Measurements from ENCODE around the gene CYP24A1. TPM values are rescaled to one million over a fixed set of nuclear protein-coding genes. Genes with fewer than 3 reads are reported as not detected.
A peak's percentile ranks its signal among the peaks of the same experiment; 100 is the strongest.

Gene CYP24A1
- total RNA-seq, 6 experiments from 2014 or later: not detected

DNA sequence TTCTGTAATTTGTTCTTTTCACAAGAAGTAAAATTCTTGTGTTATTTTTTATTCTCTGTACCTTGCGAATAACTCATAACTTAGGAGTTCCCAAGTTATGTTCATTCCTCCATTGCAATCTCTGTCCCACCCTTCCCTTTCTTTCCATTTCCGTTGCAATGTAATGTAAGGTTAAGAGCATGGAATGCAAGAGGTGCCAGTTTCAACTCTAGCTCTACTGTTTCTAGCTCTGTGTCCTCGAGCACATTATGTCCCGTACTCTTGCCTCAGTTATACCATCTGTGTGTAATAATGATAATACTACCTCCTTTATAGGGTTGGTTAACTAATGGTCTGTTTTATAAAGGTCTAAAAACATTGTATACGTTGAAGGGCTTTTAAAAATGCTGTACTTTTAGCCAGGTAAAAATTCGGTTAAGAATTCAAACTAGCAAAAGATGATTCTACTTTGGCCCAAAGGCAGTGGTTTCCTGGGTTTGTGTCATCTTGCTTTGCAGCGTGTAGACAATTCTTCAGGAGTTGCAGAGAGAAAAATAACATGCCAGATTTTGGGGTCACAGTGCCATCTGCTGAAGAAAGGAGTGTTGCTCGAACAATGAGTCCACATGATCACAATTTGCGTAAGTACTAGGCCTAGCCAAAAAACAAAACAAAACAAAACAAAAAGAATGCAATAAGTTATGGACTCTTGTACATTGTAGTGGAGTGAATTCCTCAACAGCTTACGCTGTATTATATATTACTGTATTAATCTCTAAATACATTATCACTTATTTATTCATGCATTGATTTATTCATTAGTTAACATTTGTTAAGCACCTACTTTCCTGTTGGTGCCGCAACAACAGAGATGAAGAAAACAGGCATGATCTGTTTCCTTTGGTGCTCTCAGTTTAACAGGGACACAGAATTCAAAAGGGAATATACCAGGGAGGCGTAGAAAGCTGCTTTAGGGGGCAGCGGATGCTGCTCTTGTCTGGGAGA lies 24.1 kb upstream of the CYP24A1 start:
- Histone ChIP-seq H3K4me3 (no peak overlapping the region), H3K27me3 (no peaks in the 10 kb centered on the region), H3K9me3 (no peaks in the 10 kb centered on the region), H3K4me1 (no peaks in the 10 kb centered on the region), H3K36me3 (no peaks in the 10 kb centered on the region), H3K27ac (no peak overlapping the region)
- intact Hi-C loops (cut with DNase I): loop anchor here in 1 of 2 donors (2.0 kb wide), 1 partner anchor 99 kb away; no protein-coding TSS in a partner anchor
- 55% methylated on average over 13 of the region's 13 CpGs for WGBS (ENCODE audit: insufficient coverage, low coverage, low lambda C conversion rate, missing lambda C conversion rate)
- TF ChIP-seq, protein P1, sequence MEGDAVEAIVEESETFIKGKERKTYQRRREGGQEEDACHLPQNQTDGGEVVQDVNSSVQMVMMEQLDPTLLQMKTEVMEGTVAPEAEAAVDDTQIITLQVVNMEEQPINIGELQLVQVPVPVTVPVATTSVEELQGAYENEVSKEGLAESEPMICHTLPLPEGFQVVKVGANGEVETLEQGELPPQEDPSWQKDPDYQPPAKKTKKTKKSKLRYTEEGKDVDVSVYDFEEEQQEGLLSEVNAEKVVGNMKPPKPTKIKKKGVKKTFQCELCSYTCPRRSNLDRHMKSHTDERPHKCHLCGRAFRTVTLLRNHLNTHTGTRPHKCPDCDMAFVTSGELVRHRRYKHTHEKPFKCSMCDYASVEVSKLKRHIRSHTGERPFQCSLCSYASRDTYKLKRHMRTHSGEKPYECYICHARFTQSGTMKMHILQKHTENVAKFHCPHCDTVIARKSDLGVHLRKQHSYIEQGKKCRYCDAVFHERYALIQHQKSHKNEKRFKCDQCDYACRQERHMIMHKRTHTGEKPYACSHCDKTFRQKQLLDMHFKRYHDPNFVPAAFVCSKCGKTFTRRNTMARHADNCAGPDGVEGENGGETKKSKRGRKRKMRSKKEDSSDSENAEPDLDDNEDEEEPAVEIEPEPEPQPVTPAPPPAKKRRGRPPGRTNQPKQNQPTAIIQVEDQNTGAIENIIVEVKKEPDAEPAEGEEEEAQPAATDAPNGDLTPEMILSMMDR (IDR thresholded peaks at IDR 0.05): peak; percentile 37 to 57 (median 52)
- TF ChIP-seq POLR2A (IDR thresholded peaks at IDR 0.05): no peak
- ATAC-seq: peak; percentile 84 to 93 (median 86)
- DNase-seq: peak in 1 of 3 donors; percentile 53

DNA sequence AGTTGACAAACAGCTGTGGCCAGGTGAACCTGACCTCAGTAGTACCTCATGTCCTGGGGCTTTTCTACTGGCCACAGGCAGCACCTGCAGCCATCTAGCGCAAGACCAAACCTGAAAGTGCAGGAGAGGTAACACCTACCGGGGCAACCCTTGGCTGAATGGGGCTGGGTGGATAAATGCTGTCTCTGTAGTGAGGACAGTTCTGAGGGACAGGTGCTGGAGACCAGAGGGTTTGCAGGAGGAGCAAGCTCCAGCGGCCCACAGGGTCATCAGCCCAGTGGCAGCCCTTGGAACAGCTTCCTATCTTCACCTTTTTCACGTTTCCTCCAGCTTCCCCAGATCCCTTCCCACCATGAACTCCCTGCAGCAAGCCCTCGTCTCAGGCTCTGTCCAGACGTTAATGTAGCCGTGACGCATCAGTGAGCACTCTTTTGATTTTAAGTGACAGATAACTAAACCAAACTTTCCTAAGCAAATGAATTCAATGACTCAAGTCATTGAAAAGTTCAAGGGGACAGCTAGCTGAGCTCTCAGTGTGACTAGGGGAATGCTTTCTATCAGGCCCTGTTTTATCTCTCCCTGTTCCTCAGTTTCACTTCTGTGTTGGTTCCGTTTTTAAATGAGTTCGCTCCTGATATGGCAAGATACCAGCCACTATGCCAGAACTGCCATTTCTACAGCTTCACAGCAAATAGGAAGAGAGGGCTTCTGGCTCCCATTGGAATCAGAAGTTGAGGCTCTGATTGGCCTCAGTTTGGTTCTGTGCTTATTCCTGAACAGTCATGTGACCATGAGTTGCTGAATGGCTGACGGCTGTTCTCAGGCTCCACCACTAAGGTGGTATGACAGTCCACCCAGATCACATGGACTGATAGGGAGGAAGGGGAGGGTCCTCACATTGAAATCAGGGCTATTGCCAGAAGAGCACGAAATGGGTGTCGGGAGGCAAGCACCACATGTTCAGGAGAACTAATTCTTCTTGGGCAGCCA lies 22.0 kb upstream of the CYP24A1 start:
- H3K4me3 ChIP-seq: no peak overlapping the region
- no peaks in the 10 kb centered on the region for H3K9me3 ChIP-seq
- no peak for DNase-seq
- no peak overlapping the region for H3K27ac ChIP-seq
- no peak for ATAC-seq
- no peaks in the 10 kb centered on the region for H3K27me3 ChIP-seq
- intact Hi-C loops (cut with DNase I): no loop called here
- TF ChIP-seq POLR2A (IDR thresholded peaks at IDR 0.05): no peak
- TF ChIP-seq, protein P1 (IDR thresholded peaks at IDR 0.05): no peak
- WGBS (ENCODE audit: insufficient coverage, low coverage, low lambda C conversion rate, missing lambda C conversion rate): 78% methylated on average over 5 of the region's 13 CpGs
- H3K4me1 ChIP-seq: no peaks in the 10 kb centered on the region
- no peaks in the 10 kb centered on the region for H3K36me3 ChIP-seq

DNA sequence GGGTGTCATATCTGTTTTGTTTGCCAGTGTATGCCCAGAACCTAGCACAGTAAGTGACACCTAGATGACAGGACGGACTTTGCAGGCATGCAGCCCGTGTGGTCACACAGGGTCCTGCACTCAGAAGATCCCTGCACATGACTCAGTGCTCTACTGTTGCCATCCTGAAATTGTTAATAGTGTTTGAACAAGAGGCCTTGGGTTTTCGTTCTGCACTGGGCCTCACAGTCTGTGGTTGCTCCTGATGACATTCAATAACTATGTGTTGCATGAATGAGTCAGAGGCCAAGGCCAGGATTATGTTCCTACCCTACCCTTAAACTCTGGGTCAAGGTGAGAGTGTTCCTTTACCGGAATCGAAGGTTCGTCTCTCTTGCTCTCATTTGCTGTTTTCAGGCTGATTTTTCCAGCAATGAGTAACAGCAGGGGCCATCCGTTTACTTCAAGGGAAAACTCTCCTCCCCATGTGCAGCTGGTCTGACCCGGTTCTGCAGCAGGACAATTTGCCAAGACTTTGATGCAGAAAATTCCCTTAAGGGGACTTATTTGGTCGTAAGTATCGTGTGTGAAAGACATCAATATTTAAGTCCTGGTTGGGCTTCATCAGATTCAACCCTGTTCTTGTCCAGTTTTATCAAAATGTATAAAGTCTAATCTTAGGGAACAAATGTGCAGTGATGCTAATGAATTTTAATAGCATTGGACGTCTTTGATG lies 21.1 kb upstream of the CYP24A1 start:
- H3K4me1 ChIP-seq: no peaks in the 10 kb centered on the region
- H3K9me3 ChIP-seq: no peaks in the 10 kb centered on the region
- WGBS (ENCODE audit: insufficient coverage, low coverage, low lambda C conversion rate, missing lambda C conversion rate): 84% methylated on average over 10 of the region's 11 CpGs
- H3K36me3 ChIP-seq: no peaks in the 10 kb centered on the region
- H3K27me3 ChIP-seq: no peaks in the 10 kb centered on the region
- intact Hi-C loops (cut with DNase I): no loop called here
- no peak overlapping the region for H3K27ac ChIP-seq
- TF ChIP-seq POLR2A (IDR thresholded peaks at IDR 0.05): no peak
- TF ChIP-seq, protein P1 (IDR thresholded peaks at IDR 0.05): no peak
- H3K4me3 ChIP-seq: no peak overlapping the region
- DNase-seq: no peak
- no peak for ATAC-seq

DNA sequence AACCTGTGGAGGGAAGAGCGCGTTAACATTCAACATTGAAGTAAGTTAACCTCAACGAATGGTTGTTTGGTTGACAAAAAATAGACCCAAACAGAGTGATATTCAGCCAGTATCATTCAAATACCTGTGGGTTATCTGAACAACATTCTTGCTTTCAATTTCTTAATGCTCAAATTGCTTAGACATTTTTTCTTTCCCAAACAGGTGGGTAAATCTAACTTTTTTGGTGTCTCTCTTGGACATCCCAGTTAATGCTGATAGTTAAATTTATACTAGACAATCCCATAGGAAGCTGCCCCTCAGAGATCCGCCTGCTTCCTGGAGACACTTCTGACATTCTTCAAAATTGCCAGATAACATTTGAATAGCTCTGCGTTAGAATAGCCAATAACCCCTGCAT lies 20.0 kb upstream of the CYP24A1 start:
- TF ChIP-seq POLR2A (IDR thresholded peaks at IDR 0.05): no peak
- TF ChIP-seq, protein P1 (IDR thresholded peaks at IDR 0.05): no peak
- DNase-seq (no peak), ATAC-seq (no peak)
- WGBS (ENCODE audit: insufficient coverage, low coverage, low lambda C conversion rate, missing lambda C conversion rate): 52% methylated on average over 4 of the region's 5 CpGs
- intact Hi-C loops (cut with DNase I): no loop called here
- no peaks in the 10 kb centered on the region for H3K9me3 ChIP-seq
- no peaks in the 10 kb centered on the region for H3K4me1 ChIP-seq
- H3K36me3 ChIP-seq: no peaks in the 10 kb centered on the region
- H3K27ac ChIP-seq: no peak overlapping the region
- H3K27me3 ChIP-seq: no peaks in the 10 kb centered on the region
- H3K4me3 ChIP-seq: no peak overlapping the region
